ENCODE measurements around the gene CAPNS2. TPM values are rescaled to one million over a fixed set of nuclear protein-coding genes. Genes with fewer than 3 reads are reported as not detected.
A peak's percentile ranks its signal among the peaks of the same experiment; 100 is the strongest.

The CAPNS2 gene
- polyA plus RNA-seq (ENCODE audit: insufficient read length) = not detected
- long read RNA-seq, donor 1 = 0 reads
- long read RNA-seq, donor 2, partial matches to known transcripts = 0 of 1 reads
- long read RNA-seq, donor 2, other reads (novel, unspliced or antisense) = 0 of 1 reads
- long read RNA-seq, donor 3 = 0 reads
- long read RNA-seq, donor 4 = 0 reads
- long read RNA-seq, donor 5 = 0 reads
- long read RNA-seq, donor 6 = 0 reads
- long read RNA-seq, donor 7 = 0 reads
- long read RNA-seq, donor 8 = 0 reads

GRCh38 chr16:55566432-55567175 is at the start of gene CAPNS2:
Gene CAPNS2 (plus strand): TSS chr16:55566684. CDS start chr16:55566757, 73 bp downstream.
- no peak for DNase-seq

- no peak for DNase-seq
Observed at GRCh38 chr16:55521792-55522191, 44.7 kb upstream of the CAPNS2 start.

DNA sequence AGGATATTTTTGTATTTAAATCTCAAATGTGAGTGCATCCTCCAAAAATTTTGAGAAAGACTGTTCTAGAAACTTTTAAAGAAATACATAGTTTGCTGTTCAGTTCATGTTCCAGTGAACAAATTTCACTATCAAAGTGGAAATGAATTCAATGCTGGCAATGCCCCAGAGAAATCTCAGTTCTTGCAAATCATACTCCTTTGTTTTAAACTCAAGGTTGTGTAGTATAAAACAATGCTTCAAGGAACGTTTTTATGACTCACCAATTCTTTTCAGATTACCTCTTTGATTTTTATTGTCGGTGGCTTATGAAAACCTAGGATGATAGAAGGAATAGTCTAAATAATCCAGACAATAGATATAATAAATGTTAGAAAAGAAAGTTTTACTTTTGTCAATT is 40.0 kb upstream of the CAPNS2 start:
- DNase-seq = no peak

DNA sequence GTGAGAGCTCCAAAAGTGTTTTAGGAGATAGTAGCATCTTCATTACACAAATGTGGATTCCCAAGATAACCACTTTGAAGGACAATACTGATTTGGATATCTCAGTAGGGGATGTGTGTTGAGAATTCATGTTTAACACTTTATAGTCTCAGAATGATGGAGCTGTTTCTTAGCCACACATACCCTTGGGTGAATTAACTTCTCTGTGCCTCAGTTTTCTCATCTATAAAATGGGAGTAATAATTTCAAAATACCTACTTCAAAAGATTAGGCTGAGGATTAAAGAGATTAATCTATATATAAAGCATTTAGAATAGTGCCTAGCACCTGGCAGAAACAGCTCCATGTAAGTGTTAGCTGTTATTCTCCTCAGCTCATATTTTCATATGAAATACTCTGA is 38.6 kb upstream of the CAPNS2 start:
- DNase-seq = no peak

GRCh38 chr16:55529018-55529417 is 37.5 kb upstream of the CAPNS2 start:
- DNase-seq = no peak

DNA sequence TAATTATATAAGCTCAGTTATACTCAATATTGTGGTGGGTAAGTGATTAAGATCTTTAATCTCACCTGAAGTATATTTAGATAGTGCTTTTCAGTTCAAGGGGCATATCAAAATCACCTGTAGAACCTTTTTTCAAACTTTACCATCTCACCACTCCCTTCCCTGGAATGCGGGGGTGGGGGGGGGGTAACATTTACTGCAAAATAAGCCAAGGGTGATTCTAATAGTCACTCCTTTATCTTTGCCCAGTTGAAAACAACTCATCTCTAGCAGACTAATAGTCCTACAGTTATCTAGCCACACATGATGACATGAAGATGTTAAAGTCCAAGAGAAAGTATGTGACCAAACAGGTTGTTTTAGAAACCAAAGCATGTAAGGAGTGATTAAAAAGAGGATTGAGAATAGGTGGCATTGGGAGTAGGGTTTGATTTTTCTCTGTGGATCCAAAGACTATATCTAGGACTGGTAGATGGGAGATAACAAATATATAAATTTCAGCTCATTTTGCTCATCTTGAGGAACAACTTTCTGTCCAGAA is 36.1 kb upstream of the CAPNS2 start:
- no peak for DNase-seq

GRCh38 chr16:55532227-55532626 is 34.3 kb upstream of the CAPNS2 start:
- DNase-seq = no peak

DNA sequence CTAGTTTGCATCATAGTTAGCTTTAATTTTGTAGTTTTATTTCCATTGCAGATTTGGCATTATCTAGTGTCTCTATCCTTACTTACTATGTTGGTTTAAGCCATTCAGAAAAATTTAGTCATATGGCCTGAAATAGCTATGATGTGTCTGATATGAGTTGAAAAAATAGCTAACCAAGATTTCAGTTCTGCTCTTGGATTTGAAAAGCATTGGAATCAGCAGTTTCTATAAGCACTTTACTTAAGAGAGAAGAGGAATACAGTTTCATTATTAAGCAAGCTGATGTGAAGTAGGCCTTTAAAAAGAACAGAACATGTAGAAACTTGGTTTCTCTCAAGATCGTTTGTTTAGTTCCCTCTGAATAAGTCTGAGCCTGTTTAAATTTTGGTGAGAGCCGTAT is 31.7 kb upstream of the CAPNS2 start:
- DNase-seq = no peak

DNA sequence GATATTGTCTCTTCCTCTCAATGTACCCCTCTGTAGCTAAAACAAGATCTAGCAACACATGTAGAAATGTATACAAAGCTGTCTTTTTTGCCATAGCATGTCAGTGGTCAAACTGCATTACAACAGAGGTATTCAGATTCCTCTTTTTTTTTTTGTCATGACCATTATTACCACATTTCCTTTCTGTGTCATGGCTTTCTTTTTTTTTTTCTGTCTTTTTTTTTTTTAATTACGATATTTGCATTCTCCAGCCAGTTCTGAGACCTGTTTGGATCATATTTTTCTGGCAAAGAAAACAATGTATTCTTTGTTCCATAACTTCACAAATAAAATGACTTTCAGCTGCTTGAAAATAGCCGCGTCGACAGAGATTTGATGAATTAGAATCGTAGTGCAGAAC is 27.4 kb upstream of the CAPNS2 start:
- no peak for DNase-seq

- DNase-seq = no peak
Observed at GRCh38 chr16:55539488-55539887, 27.0 kb upstream of the CAPNS2 start.

DNA sequence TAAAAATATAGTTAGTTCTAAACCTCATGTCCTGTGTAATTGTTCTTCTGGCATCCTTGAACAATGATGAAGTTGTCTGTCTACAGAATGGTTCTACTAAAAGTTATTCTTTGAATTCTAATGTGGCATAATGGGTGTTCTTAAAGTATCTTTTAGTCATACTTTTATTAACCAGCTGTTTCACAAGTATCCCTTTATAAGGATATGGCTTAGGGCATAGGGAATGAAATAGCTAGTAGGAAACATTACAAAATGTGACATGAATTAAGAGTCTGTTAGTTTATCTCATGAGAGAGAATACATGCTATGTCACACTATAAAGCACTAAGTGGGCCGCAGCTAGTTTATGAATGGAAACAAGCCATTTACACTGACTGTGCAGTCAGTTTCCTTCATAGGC is 26.3 kb upstream of the CAPNS2 start:
- no peak for DNase-seq

GRCh38 chr16:55542459-55543082 is 23.9 kb upstream of the CAPNS2 start:
- DNase-seq = no peak

GRCh38 chr16:55543472-55543871 is 23.0 kb upstream of the CAPNS2 start:
- peak; percentile 24 for DNase-seq

DNA sequence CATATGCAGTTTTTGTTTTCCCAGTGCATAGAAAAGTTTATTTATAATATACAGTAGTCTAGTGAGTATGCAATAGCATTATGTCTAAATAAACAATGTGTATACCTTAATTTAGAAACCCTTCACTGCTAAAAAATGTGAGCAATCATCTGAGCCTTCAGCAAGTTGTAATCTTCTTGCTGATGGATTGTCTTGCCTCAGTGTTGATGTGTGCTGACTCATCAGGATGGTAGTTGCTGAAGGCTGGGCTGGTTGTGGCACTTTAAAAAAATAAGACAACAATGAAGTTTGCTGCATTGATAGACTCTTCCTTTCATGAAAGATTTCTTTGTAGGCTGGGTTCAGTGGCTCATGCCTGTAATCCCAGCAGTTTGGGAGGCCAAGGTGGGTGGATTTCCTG is 13.9 kb upstream of the CAPNS2 start:
- DNase-seq = no peak

GRCh38 chr16:55555436-55555835 is 11.0 kb upstream of the CAPNS2 start:
- DNase-seq = no peak

- no peak for DNase-seq
Observed at GRCh38 chr16:55557186-55557585, 9.3 kb upstream of the CAPNS2 start.

DNA sequence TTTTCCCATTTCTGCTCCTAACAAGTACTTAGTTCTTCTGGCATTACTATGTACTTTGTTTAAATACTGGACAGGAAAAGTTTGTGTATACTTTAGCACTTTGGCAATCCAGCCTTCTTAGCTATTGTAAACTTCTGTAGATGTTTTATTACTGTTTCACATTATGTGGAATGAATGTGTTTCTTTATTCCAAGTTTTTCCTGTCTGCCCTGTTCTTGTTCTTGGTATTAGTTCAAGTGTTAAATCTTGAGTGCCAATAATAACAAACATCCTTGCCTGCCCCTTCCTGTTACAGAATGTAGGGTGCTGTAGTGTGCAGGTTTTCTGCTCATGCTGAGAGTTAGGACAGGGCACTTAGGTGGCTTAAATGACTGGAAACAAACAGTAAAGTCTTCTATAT is 7.3 kb upstream of the CAPNS2 start:
- no peak for DNase-seq

DNA sequence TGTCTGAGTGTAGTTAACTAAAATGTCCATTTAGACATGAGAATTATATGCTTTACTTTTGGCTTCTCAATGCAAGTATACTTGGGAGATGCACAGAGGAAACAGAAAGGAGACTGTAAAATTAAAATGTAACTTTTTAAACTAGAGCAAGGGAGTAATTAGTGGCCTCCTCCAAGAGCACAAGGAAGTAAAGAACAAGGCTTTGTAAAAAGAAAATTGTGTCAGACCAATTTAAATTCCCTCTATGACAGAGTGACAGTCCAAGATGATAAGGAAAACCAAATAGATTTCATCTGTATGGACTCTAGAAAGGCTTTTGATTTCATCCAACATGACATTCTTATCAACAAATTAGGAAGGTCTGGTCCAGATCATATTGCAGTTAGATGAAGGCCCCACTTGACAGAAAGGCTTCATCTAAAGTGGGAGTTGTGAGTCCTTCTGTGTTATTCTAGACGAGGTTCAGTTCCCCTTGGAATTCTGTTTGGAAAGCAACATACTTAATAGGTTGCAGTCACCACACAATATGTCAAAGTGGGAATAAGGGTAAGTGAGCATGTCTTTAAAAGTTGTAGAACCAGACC is 6.5 kb upstream of the CAPNS2 start:
- DNase-seq = peak; percentile 10

GRCh38 chr16:55561319-55561848 is 5.1 kb upstream of the CAPNS2 start:
- DNase-seq = no peak

DNA sequence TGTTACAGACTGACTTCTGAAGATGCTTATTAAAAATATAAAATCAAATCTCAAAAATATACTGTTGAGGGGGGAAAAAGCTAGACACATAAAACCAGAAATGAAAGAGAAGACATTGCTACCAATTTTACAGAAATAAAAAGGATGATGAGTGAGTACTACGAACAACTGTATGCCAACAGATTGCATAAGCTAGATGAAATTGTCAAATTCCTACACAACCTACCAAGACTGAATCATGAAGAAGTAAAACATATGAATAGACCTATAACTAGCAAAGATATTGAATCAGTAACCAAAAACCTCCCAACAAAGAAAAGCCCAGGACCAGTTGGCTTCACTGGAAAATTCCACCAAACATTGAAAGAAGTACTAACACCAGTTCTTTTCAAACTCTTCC is 3.5 kb upstream of the CAPNS2 start:
- DNase-seq = no peak

DNA sequence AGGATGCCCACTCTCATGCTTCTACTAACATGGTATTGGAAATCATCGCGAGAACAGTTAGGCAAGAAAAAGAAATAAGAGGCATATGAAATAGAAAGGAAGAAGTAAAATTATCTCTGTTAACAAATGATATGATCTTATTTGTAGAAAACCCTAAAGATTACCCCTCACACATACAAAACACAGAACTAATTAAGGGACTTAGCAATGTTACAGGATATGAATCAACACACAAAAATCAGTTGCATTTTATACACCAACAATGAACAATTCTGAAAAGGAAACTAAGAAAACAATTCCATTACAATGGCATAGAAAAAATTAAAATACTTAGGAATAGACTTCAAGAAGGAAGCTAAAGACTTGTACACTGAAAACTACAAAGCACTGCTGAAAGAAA is 2.7 kb upstream of the CAPNS2 start:
- no peak for DNase-seq

DNA sequence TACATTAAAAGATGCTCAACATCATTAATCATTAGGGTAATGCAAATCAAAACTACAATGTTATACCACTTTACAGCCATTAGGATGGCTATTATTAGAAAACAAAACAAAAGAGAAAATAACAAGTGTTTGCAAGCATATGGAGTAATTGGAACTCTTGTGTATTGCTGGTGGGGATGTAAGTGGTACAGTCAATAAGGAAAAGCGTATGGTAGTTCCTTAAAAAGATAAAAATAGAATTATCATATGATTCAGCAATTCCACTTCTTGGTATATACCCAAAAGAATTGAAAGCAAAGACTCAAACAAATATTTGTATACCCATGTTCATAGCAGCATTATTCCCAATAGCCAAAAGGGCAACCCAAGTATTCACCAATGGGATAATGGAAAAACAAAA is 1.4 kb upstream of the CAPNS2 start:
- no peak for DNase-seq

DNA sequence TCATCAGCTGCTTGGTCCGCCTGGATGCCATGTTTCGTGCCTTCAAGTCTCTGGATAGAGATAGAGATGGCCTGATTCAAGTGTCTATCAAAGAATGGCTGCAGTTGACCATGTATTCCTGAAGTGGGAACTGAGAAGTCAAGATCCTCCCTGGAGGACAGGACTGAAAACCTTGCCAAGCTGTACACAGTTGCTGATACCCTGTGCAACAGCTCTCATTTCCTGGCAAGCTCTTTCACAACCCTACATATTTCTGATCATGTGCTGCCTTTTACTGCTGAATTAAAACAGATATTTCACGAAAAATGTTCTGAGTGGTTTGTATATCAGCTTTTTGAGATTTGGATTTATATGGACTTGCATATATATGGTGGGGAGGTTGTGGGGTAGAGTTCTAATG is 898 bp downstream of the CAPNS2 start:
- DNase-seq = no peak
